HepG2 (cell line): Measurements from ENCODE around the gene STAP2. TPM values are rescaled to one million over a fixed set of nuclear protein-coding genes. Genes with fewer than 3 reads are reported as not detected.

Source experiments
- ATAC-seq: fragments of 200-7000 bp; cut with Tn5 transposase; 3 replicates; pipeline ENCODE4 v1.9.1; 2020; ENCODE audit warnings: mild to moderate bottlenecking, moderate library complexity
- BruUV-seq: library from RNA; stranded (reverse); fragments of 400-500 nt; replicated peaks from 2 replicates; lab custom pipeline; 2021; lab: Mats Ljungman, UMichigan
- CTCF ChIA-PET: fragments of 300-600 bp; formaldehyde crosslinking; extraction: SDS; loops from one replicate; lab custom pipeline; 2021; ENCODE audit warnings: low total read pairs, inconsistent platforms, low intra/inter-chr PET ratio; lab: Yijun Ruan, JAX
- POLR2A ChIA-PET: fragments of 350-600 bp; sonication (Branson Sonifier 250); formaldehyde crosslinking; loops from one replicate; lab custom pipeline; 2020; ENCODE audit warnings: antibody characterized with exemption, inconsistent platforms; lab: Yijun Ruan, JAX
- DNase-seq: peaks from one replicate; pipeline ENCODE4 v3.0.0-alpha.2; 2015; ENCODE audit warnings: low spot score
- FAIRE-seq: peaks from 3 replicates; lab custom pipeline; 2011; peaks lifted over from hg19 to GRCh38; lab: Jason Lieb, UNC
- H2AFZ ChIP-seq: one replicate; pipeline ENCODE4 v1.6.1; 2011; ENCODE audit warnings: low read length, inconsistent platforms
- H3K27ac ChIP-seq: fragments of 300-600 bp; 3 replicates; pipeline ENCODE4 v1.8.0; 2011; ENCODE audit warnings: mixed run types, mild to moderate bottlenecking, mixed read lengths, low read length, inconsistent platforms; ENCODE audit not compliant: insufficient read depth; ENCODE audit errors: extremely low read length
- H3K27me3 ChIP-seq, 2 experiments: fragments of 200-600 bp in 1 of 2; 2 replicates in 1 of 2; 3 replicates in 1 of 2; pipeline versions ENCODE4 v1.6.0 to v1.8.0; 2011; ENCODE audit warnings: low read length in 2 of 2, mild to moderate bottlenecking in 2 of 2, moderate library complexity in 2 of 2, inconsistent platforms in 1 of 2; ENCODE audit not compliant: insufficient read depth in 2 of 2, control insufficient read depth in 1 of 2
- H3K36me3 ChIP-seq, 2 experiments: fragments of 200-600 bp in 1 of 2; replicated peaks in 1 of 2; 2 replicates in 1 of 2; 3 replicates in 1 of 2; pipeline versions ENCODE4 v1.5.1 to v1.8.0; 2011; ENCODE audit warnings: low read length in 2 of 2, inconsistent platforms in 1 of 2; ENCODE audit not compliant: insufficient read depth in 2 of 2, control insufficient read depth in 1 of 2
- H3K4me1 ChIP-seq: 2 replicates; pipeline ENCODE4 v1.5.1; 2012; ENCODE audit warnings: low read length, inconsistent platforms; ENCODE audit not compliant: insufficient read depth
- H3K4me2 ChIP-seq: 2 replicates; pipeline ENCODE4 v1.6.0; 2011; ENCODE audit warnings: low read depth, low read length, inconsistent platforms
- H3K4me3 ChIP-seq, 3 experiments: fragments of 200-600 bp in 1 of 3; sonication (generic), shearing (Covaris generic) in 1 of 3; replicated peaks in 1 of 3; 2 replicates each; pipeline ENCODE4 v1.5.1; 2011 to 2016; ENCODE audit warnings: low read length in 3 of 3, inconsistent platforms in 2 of 3, low read depth in 2 of 3, mild to moderate bottlenecking in 2 of 3, control low read depth in 1 of 3, mixed read lengths in 1 of 3; ENCODE audit not compliant: insufficient read depth in 1 of 3
- H3K79me2 ChIP-seq: one replicate; pipeline ENCODE4 v1.6.1; 2011; ENCODE audit warnings: low read length, inconsistent platforms; ENCODE audit not compliant: insufficient read depth
- H3K9ac ChIP-seq: 2 replicates; pipeline ENCODE4 v1.6.0; 2011; ENCODE audit warnings: mild to moderate bottlenecking, low read depth, low read length, inconsistent platforms; ENCODE audit not compliant: insufficient read depth
- H3K9me3 ChIP-seq: 2 replicates; pipeline ENCODE4 v1.5.1; 2012; ENCODE audit warnings: mild to moderate bottlenecking, low read length
- H4K20me1 ChIP-seq: 2 replicates; pipeline ENCODE4 v1.6.0; 2011; ENCODE audit warnings: inconsistent platforms, mild to moderate bottlenecking, low read length, moderate library complexity; ENCODE audit not compliant: insufficient read depth
- AGO1 ChIP-seq: fragments of 200-400 bp; formaldehyde crosslinking; IDR thresholded peaks from 2 replicates; pipeline ENCODE4 v1.6.1; 2017; ENCODE audit warnings: mild to moderate bottlenecking, low read depth, low read length, moderate library complexity; ENCODE audit not compliant: poor library complexity, severe bottlenecking
- AGO2 ChIP-seq: fragments of 200-400 bp; formaldehyde crosslinking; optimal IDR thresholded peaks from 2 replicates; pipeline ENCODE3; 2017; ENCODE audit warnings: mild to moderate bottlenecking, low read depth, low read length, moderate library complexity
- HNRNPK ChIP-seq: fragments of 200-400 bp; formaldehyde crosslinking; IDR thresholded peaks from 2 replicates; pipeline ENCODE4 v1.6.1; 2018; ENCODE audit warnings: low read length, low read depth, moderate library complexity, mild to moderate bottlenecking; ENCODE audit not compliant: poor library complexity, severe bottlenecking
- POLR2A ChIP-seq, 2 experiments: IDR thresholded peaks; 2 replicates each; pipeline ENCODE4 v1.6.1; 2011; ENCODE audit warnings: low read depth in 2 of 2, low read length in 2 of 2, mild to moderate bottlenecking in 1 of 2, moderate library complexity in 1 of 2; ENCODE audit not compliant: insufficient read depth in 1 of 2
- RBFOX2 ChIP-seq: fragments of 200-400 bp; formaldehyde crosslinking; IDR thresholded peaks from 2 replicates; pipeline ENCODE4 v1.6.1; 2017; ENCODE audit warnings: low read depth, mild to moderate bottlenecking, low read length
- RBM22 ChIP-seq: fragments of 200-400 bp; formaldehyde crosslinking; optimal IDR thresholded peaks from 2 replicates; pipeline ENCODE3; 2017; ENCODE audit warnings: mild to moderate bottlenecking, low read length, moderate library complexity
- THAP11 ChIP-seq: IDR thresholded peaks from 2 replicates; pipeline ENCODE4 v1.6.1; 2016; ENCODE audit warnings: missing biosample characterization, missing genetic modification reagents
- ZFP37 ChIP-seq: sonication (generic); formaldehyde crosslinking; IDR thresholded peaks from 2 replicates; pipeline ENCODE4 v1.4.0; 2020; ENCODE audit warnings: missing genetic modification reagents, borderline replicate concordance
- ZFP90 ChIP-seq: sonication (generic); formaldehyde crosslinking; IDR thresholded peaks from 2 replicates; pipeline ENCODE4 v1.8.0; 2022; ENCODE audit warnings: missing genetic modification reagents, mild to moderate bottlenecking, inconsistent platforms, borderline replicate concordance
- ZNF383 ChIP-seq: sonication (generic); formaldehyde crosslinking; IDR thresholded peaks from 2 replicates; pipeline ENCODE4 v1.4.0; 2020; ENCODE audit warnings: missing genetic modification reagents, mild to moderate bottlenecking, borderline replicate concordance
- ZNF777 ChIP-seq: sonication (generic); formaldehyde crosslinking; IDR thresholded peaks from 2 replicates; pipeline ENCODE4 v1.4.0; 2020; ENCODE audit warnings: missing genetic modification reagents
- WGBS: methylation state at CpG from one replicate; pipeline ENCODE4 v1.1.6; 2017; ENCODE audit warnings: low lambda C conversion rate; 5-methylcytosine and 5-hydroxymethylcytosine counted together
- in situ Hi-C: cut with HindIII; loops from 2 replicates; pipeline ENCODE4 v1.10.0; 2017; ENCODE audit warnings: low pct_unique_long_range_greater_than_20kb; ENCODE audit not compliant: extremely low pct_ligation_motif_present
- intact Hi-C: fragments of 100-400 bp; cut with micrococcal nuclease; formaldehyde crosslinking; loops from one replicate; pipeline ENCODE4 v1.10.0; 2022; ENCODE audit not compliant: unreplicated experiment
- polyA plus RNA-seq, 8 experiments: library from polyadenylated mRNA; depleted of rRNA in 3 of 8; stranded (reverse) in 7 of 8; unstranded in 1 of 8; fragments of >200 nt; fragmentation: Illumina TruSeq in 4 of 8; extraction: Trizol in 4 of 8; gene quantifications; 2 replicates each; pipeline versions ENCODE4 v1.2.1 to v1.2.3, GENCODE V29; 2011 to 2016; ENCODE audit warnings: low read depth in 4 of 8, missing spikeins in 1 of 8, mixed read lengths in 1 of 8; ENCODE audit not compliant: insufficient read depth in 1 of 8
- total RNA-seq, 5 experiments: library from RNA; depleted of rRNA; stranded (reverse); fragments of >200 nt; fragmentation: Illumina TruSeq; extraction: Trizol; gene quantifications; 2 replicates each; pipeline ENCODE4 v1.2.3, GENCODE V29; 2016; ENCODE audit warnings: low read depth in 1 of 5
- TF ChIP-seq, protein P1 (sequence below): sonication (generic); formaldehyde crosslinking; conservative IDR thresholded peaks from 2 replicates; pipeline ENCODE4 v1.8.1; 2023; ENCODE audit warnings: missing genetic modification reagents

The STAP2 gene
- total and polyA plus RNA-seq, 2 of the 13 experiments (the other 11 are each of a cell fraction or from before 2014, with no cell fraction given), result 39.0 to 43.7 TPM

DNA sequence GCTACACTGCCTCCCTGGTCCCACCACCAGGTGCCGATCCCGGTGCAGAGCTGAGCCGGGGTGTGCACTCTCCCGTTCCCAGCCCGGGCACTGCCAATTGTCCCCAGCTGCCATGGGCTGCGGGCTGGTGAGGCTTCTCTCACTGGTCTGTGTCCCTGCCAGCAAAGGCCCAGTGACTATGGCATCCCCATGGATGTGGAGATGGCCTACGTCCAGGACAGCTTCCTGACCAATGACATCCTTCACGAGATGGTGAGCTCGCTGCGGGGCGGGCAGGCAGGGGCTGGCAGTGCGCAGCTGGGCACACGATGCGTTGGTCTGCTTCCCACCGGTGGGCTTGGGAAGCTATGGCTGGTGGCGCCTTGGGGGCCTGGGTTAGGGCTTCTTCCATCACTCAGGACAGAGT, 19.3 kb upstream of the STAP2 start:
- DNase-seq (no peak), FAIRE-seq (no peak), ATAC-seq (no peak)
- BruUV-seq, result TSS peak; percentile 32
- TF ChIP-seq POLR2A (IDR thresholded peaks at IDR 0.05; ENCODE audit: insufficient read depth in 1 of 2, low read depth in 2 of 2, low read length in 2 of 2), result peak in 1 of 2 experiments; percentile 47; a peak in 1 of 4 replicates
- peak; percentile 46 for TF ChIP-seq AGO2
- peak; percentile 14 for TF ChIP-seq AGO1
- no peak for TF ChIP-seq ZFP90 (CRISPR knock-in tag)
- TF ChIP-seq THAP11 (CRISPR knock-in tag), result no peak
- no peak for TF ChIP-seq HNRNPK
- TF ChIP-seq ZFP37 (CRISPR knock-in tag), result no peak
- TF ChIP-seq ZNF777 (CRISPR knock-in tag), result no peak
- TF ChIP-seq, protein P1, sequence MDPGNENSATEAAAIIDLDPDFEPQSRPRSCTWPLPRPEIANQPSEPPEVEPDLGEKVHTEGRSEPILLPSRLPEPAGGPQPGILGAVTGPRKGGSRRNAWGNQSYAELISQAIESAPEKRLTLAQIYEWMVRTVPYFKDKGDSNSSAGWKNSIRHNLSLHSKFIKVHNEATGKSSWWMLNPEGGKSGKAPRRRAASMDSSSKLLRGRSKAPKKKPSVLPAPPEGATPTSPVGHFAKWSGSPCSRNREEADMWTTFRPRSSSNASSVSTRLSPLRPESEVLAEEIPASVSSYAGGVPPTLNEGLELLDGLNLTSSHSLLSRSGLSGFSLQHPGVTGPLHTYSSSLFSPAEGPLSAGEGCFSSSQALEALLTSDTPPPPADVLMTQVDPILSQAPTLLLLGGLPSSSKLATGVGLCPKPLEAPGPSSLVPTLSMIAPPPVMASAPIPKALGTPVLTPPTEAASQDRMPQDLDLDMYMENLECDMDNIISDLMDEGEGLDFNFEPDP (CRISPR knock-in tag), result no peak
- no peak for TF ChIP-seq ZNF383 (CRISPR knock-in tag)
- TF ChIP-seq RBFOX2, result peak; percentile 36; the same call in 1 of the 2 replicates
- peak; percentile 89 for TF ChIP-seq RBM22
- intact Hi-C loops, result no loop called here
- no peaks in the 10 kb centered on the region for H3K4me1 ChIP-seq
- ChIA-PET POLR2A (interaction anchor here (3.2 kb wide), 1 partner anchor 17 kb away, joined by 11 read pairs; no protein-coding TSS in a partner anchor), CTCF (no interaction called here)
- H4K20me1 ChIP-seq, result no peaks in the 10 kb centered on the region
- no peak overlapping the region for H3K9ac ChIP-seq
- no peaks in the 10 kb centered on the region for H3K27me3 ChIP-seq
- no peak overlapping the region for H2AFZ ChIP-seq
- H3K36me3 ChIP-seq, result peaks cover 11 to 34% of the 10 kb centered on the region in 2 experiments; a peak in 4 of 5 replicates
- 100% methylated on average over 7 of the region's 16 CpGs for WGBS
- H3K4me2 ChIP-seq, result no peak overlapping the region
- no peak overlapping the region for H3K27ac ChIP-seq
- H3K79me2 ChIP-seq, result no peaks in the 10 kb centered on the region
- H3K9me3 ChIP-seq, result no peaks in the 10 kb centered on the region
- H3K4me3 ChIP-seq, result no peak overlapping the region
- in situ Hi-C loops, result no loop called here
